Measurements from ENCODE around the gene CMKLR1. TPM values are rescaled to one million over a fixed set of nuclear protein-coding genes. Genes with fewer than 3 reads are reported as not detected.

Gene CMKLR1
- polyA plus RNA-seq, 1 of the 3 experiments (the other 2 are of a cell fraction) = 0.15 TPM

- Histone ChIP-seq H3K27me3 (ENCODE audit: insufficient read depth) (no peaks in the 10 kb centered on the region), H3K4me2 (no peak overlapping the region), H2AFZ (ENCODE audit: low read depth) (no peak overlapping the region), H3K4me3 (ENCODE audit: low read depth in 2 of 2, low read length in 1 of 2) (no peak overlapping the region), H3K4me1 (ENCODE audit: control insufficient read depth in 1 of 2, insufficient read depth in 2 of 2, low read depth in 1 of 2, low read length in 1 of 2) (peaks cover 0 to 32% of the 10 kb centered on the region in 2 experiments; a peak in 1 of 4 replicates), H4K20me1 (ENCODE audit: insufficient read depth) (no peaks in the 10 kb centered on the region), H3F3A (replicated peaks; ENCODE audit: insufficient read depth) (no peaks in the 10 kb centered on the region), H3K36me3 (replicated peaks in 1 of 2; ENCODE audit: control insufficient read depth in 1 of 2, insufficient read depth in 2 of 2, low read length in 1 of 2) (no peaks in the 10 kb centered on the region), H3K79me2 (ENCODE audit: insufficient read depth) (no peaks in the 10 kb centered on the region), H3K9me3 (no peaks in the 10 kb centered on the region), H3K9ac (no peak overlapping the region), H3K27ac (ENCODE audit: low read depth in 2 of 2, low read length in 1 of 2) (peak overlapping the region in 1 of 2 experiments; percentile 2; a peak in 1 of 4 replicates), H3K9me2 (no peaks in the 10 kb centered on the region)
- WGBS (ENCODE audit: low lambda C conversion rate) = 14% methylated on average over 2 of the region's 2 CpGs
- ChIA-PET CTCF (interaction anchor here (1.1 to 1.9 kb wide), 3 partner anchors 15 to 134 kb away, joined by 3 to 10 read pairs (median 4); no protein-coding TSS in a partner anchor), POLR2A (no interaction called here)
- no peak for DNase-seq
- TF ChIP-seq RXRA (IDR thresholded peaks at IDR 0.05; ENCODE audit: borderline replicate concordance, low read depth) (no peak), PBX3 (IDR thresholded peaks at IDR 0.05) (no peak), ZBTB33 (IDR thresholded peaks at IDR 0.05; ENCODE audit: borderline replicate concordance, low read depth) (no peak), EZH2phosphoT487 (IDR thresholded peaks at IDR 0.05; ENCODE audit: borderline replicate concordance, low read depth) (no peak), GATA2 (CRISPR knock-in tag; IDR thresholded peaks at IDR 0.05) (no peak)
These were observed 16.1 kb downstream of the CMKLR1 start for GRCh38 chr12:108322998-108323397.

DNA sequence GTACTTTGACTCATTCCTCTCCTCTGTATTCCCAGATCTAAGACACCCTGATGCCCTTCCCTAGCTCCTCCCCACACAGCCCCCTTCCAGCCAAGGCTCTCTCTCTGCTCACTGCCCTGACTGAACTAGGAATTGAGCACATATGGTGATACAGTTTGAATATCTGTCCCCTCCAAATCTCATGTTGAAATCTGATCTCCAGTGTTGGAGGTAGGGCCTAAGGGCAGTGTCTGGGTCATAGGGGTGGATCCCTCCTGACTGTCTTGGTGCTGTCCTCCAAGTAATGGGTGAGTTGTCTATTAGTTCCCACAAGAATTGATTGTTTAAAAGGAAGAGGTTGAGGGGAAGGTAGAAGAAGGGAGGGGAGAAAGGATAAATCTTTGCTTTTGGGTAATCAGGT lies 17.4 kb downstream of the CMKLR1 start:
- Histone ChIP-seq H3K27me3 (ENCODE audit: insufficient read depth) (no peaks in the 10 kb centered on the region), H3K27ac (ENCODE audit: low read depth in 2 of 2, low read length in 1 of 2) (peak overlapping the region in 1 of 2 experiments; percentile 50; a peak in 2 of 4 replicates), H3K9me2 (no peaks in the 10 kb centered on the region), H4K20me1 (ENCODE audit: insufficient read depth) (no peaks in the 10 kb centered on the region), H3K4me1 (ENCODE audit: control insufficient read depth in 1 of 2, insufficient read depth in 2 of 2, low read depth in 1 of 2, low read length in 1 of 2) (peaks cover 0 to 29% of the 10 kb centered on the region in 2 experiments; a peak in 1 of 4 replicates), H3K9ac (no peak overlapping the region), H3K36me3 (replicated peaks in 1 of 2; ENCODE audit: control insufficient read depth in 1 of 2, insufficient read depth in 2 of 2, low read length in 1 of 2) (no peaks in the 10 kb centered on the region), H3K79me2 (ENCODE audit: insufficient read depth) (no peaks in the 10 kb centered on the region), H2AFZ (ENCODE audit: low read depth) (no peak overlapping the region), H3K4me3 (ENCODE audit: low read depth in 2 of 2, low read length in 1 of 2) (no peak overlapping the region), H3K4me2 (no peak overlapping the region), H3K9me3 (no peaks in the 10 kb centered on the region), H3F3A (replicated peaks; ENCODE audit: insufficient read depth) (no peaks in the 10 kb centered on the region)
- ChIA-PET POLR2A (no interaction called here), CTCF (interaction anchor here (0.7 to 2.1 kb wide), 10 partner anchors 15 to 331 kb away, joined by 3 to 18 read pairs (median 4); no protein-coding TSS in a partner anchor)
- DNase-seq = no peak
- TF ChIP-seq GATA2 (CRISPR knock-in tag; IDR thresholded peaks at IDR 0.05) (peak; percentile 41), FOXM1 (IDR thresholded peaks at IDR 0.05; ENCODE audit: low read depth) (no peak)

Measured in SK-N-SH (cell line).